Epithelial cell of proximal tubule (primary cell): Measurements from ENCODE around the gene PIEZO2. TPM values are rescaled to one million over a fixed set of nuclear protein-coding genes. Genes with fewer than 3 reads are reported as not detected.
"Not testable (repeated sequence)": the region's sequence is repeated elsewhere in the genome, so short reads cannot be mapped to it uniquely, and the experiment has no call there.

ENCODE experiments used
- DNase-seq: peaks from one replicate; pipeline ENCODE4 v3.0.0-alpha.2; 2011; ENCODE audit warnings: low read depth
- H3K4me3 ChIP-seq: 2 replicates; pipeline ENCODE4 v1.5.1; 2011; ENCODE audit warnings: low read depth, mild to moderate bottlenecking, low read length
- total RNA-seq: library from RNA; depleted of rRNA; stranded (reverse); fragments of >200 nt; gene quantifications from 2 replicates; pipeline ENCODE4 v1.2.3, GENCODE V29; 2015
- TF ChIP-seq, protein P1 (sequence below): conservative IDR thresholded peaks from 2 replicates; pipeline ENCODE4 v1.5.1; 2012; ENCODE audit warnings: low read depth, mild to moderate bottlenecking, low read length

The PIEZO2 gene
- total RNA-seq, 1 donor from 2014 or later: 7.5 TPM

DNA sequence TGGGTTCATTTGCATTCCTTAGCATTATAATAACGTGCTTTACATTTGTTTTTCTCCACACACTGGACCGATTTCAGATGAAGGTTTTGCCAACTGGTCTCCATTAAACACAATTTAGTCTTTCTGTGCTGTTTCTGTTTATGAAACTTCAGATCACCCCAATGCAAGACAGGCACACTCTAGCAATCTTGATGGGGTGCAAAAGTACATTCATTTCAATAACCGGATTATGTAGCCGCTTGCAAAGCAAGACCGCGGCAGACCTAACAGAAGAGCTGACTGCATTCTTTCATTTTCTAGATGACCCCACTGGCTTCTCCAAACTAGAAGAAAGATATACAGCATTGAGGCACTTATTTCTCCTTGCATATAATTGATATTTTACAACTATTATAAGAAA is 301.5 kb downstream of the PIEZO2 start:
- no peak for DNase-seq
- TF ChIP-seq, protein P1, sequence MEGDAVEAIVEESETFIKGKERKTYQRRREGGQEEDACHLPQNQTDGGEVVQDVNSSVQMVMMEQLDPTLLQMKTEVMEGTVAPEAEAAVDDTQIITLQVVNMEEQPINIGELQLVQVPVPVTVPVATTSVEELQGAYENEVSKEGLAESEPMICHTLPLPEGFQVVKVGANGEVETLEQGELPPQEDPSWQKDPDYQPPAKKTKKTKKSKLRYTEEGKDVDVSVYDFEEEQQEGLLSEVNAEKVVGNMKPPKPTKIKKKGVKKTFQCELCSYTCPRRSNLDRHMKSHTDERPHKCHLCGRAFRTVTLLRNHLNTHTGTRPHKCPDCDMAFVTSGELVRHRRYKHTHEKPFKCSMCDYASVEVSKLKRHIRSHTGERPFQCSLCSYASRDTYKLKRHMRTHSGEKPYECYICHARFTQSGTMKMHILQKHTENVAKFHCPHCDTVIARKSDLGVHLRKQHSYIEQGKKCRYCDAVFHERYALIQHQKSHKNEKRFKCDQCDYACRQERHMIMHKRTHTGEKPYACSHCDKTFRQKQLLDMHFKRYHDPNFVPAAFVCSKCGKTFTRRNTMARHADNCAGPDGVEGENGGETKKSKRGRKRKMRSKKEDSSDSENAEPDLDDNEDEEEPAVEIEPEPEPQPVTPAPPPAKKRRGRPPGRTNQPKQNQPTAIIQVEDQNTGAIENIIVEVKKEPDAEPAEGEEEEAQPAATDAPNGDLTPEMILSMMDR: no peak
- no peak overlapping the region for H3K4me3 ChIP-seq

DNA sequence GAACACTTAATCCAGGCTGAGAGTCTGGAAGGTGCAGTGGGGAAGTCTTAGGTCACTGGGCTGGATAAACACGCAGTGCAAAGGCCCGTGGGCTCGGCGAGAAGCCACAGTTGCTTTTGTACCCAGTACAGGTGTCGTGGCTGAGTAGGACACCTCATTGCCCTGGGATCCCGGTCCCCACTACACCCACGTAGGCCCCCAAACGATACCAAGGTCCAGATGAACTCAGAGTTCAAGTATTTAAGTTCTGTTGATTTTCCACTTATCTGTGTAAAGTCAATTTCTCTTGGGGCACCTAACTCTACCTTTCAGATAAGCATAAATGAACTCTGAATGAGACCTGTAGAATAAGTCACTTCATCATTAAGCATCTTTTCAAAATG is 302.0 kb downstream of the PIEZO2 start:
- TF ChIP-seq, protein P1: no peak
- H3K4me3 ChIP-seq: no peak overlapping the region
- DNase-seq: no peak

DNA sequence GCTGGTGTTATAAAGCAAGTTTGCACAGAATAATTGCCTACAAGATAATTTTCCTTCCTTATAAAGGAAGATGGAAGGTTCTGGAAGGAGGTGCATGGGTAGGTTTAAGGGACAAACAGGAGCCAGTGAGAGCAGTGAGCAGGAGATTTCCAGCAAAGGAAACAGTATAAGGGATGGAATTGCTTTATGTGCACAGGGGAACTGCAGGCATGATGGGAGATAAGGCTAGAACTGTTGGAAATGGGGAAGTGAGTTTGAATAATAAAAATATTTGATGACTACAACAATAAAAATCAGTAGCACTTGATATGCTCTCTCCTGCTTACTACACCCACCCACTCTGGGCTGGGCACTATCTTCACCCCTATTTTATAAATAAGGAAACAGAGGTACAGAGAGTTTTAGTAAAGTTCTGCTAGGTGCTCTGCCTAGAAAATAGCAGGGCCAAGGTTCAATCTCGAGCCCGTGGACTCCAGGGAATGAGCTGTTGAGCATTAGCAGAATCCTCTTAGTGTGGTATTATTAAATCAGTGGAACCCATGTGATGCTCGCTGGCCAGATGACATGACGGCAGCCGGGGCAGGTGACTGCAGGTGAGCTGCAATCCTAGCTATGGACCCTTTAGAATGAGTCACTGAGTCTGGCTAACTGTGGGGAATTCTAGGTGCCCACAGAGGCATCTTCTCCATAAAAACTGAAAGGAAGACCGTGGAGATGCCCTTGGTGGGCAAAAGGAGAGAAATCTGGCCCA is 302.5 kb downstream of the PIEZO2 start:
- no peak for DNase-seq
- no peak overlapping the region for H3K4me3 ChIP-seq
- TF ChIP-seq, protein P1: no peak

DNA sequence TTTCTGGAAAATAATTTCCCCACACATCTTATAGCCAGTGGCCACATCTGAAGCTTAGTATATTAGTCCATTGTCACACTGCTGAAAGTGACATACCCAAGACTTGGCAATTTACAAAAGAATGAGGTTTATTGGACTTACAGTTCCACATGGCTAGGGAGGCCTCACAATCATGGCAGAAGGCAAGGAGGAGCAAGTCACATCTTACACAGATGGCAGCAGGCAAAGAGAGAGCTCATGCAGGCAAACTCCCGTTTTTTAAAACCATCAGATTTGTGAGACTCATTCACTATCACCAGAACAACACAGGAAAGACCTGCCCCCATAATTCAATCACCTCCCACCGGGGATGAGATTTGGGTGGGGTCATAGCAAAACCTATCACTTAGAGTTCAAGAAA is 303.3 kb downstream of the PIEZO2 start:
- not testable (repeated sequence) for DNase-seq, H3K4me3 ChIP-seq

- TF ChIP-seq, protein P1: no peak
- H3K4me3 ChIP-seq: no peak overlapping the region
- DNase-seq: no peak
Observed at GRCh38 chr18:10843565-10843964, 305.8 kb downstream of the PIEZO2 start.

- H3K4me3 ChIP-seq: no peak overlapping the region
- TF ChIP-seq, protein P1: no peak
- DNase-seq: no peak
Observed at GRCh38 chr18:10842861-10843260, 306.5 kb downstream of the PIEZO2 start.

- H3K4me3 ChIP-seq: no peak overlapping the region
- DNase-seq: no peak
- TF ChIP-seq, protein P1: no peak
Observed at GRCh38 chr18:10842371-10842770, 307.0 kb downstream of the PIEZO2 start.
